HG03558 (cell line): ENCODE results near the gene KCNJ10.

ENCODE experiments used
- ATAC-seq: cut with Tn5 transposase; IDR thresholded peaks from one replicate; pipeline ENCODE4 v1.9.1; 2021; ENCODE audit warnings: moderate number of reproducible peaks; ENCODE audit not compliant: unreplicated experiment; ENCODE audit errors: extremely low read depth

Gene KCNJ10

DNA sequence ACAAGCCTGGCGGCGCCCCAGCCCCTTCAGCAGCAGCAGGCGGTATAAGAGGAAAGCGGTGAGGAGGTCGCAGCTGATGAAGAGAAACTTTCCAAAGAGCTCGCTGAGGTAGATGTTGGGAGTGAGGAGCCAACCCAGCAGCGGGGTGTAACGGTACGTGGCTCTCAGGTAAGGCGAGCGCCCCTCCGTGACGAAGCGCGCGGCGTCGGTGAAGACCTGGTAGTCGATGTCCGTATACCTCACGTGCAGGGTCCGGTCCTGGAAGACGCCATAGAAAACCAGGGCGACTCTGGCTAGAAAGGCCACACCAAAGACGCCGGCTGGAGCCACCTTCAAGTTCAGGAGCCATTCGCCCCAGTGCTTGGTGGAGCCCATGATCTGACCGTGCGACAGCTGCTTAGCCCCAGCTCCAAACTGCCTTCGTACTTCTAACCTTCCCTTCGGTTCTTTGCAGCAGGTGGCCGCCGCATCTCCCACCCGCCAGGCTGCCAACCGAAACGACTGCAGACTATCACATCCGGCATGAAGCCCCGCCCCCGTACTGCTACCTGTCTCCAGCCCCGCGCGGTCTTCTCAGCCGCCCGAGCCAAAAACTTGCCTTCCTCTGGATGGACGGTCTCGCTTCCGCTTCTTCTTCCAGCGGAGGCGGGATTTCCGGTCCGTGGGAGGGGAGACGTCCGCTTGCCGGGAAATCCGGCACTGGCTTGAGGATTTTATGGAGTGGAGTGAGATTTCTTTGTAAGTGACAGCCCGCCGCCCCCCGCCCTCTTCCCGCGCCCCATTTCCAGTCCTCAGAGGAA, 38.4 kb downstream of the KCNJ10 start, which contains the start of gene PIGM:
Gene PIGM, minus strand, starts transcription at position 626 of the 800 bp plus-strand sequence. Its CDS starts 251 bp downstream, at position 375.
- peak; percentile 78 for ATAC-seq

DNA sequence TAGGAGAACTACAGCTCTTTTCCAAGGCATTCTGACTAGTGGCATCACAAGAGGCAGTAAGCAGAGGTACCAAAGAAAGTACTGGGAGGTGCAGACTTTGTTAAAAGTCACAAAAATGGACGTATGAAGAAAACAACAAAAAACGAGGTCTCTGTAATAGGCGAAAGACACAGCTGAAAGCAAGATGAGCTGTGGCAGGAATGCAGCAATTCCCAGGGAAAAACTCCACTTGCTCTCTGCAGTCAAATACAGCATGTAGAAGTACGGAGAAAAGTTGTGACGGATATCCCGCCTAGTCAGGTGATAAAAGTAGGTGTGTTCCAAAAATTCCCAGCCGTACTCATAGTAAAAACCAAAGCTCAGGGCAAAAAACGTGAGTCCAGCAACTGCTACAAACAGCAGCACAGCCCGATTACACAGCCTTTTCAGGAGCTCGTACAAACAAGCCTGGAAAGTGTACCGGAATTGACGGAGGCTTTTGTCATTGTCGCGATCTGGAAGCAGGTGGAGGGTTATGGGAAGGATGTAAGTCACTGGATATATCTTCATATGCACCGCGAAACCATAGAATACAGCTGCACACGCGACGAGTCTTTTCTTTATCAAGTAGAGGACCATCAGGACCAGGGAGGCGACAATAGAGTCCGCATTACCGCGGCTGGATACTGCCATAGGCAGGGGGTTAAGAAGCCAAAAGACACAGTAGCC, 39.1 kb downstream of the KCNJ10 start:
- ATAC-seq, result no peak

DNA sequence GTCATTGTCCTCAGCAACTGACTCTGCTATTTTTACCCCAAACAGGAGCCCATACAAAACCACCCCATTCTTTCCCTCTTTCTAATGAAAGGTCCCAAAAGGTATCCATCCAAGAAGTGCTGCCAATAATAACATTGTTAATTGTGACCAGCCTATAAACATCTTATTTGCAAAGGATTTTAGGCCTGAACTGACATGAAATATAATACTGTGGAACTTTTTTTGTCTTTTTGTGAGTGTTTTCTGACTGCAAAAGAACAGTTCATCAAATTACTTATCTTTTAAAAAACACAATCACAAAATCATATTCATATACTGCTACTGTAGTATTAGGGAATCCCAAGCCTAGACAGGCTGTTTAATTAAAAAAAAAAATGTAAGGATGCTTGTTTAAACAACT, 41.5 kb downstream of the KCNJ10 start:
- ATAC-seq, result no peak

DNA sequence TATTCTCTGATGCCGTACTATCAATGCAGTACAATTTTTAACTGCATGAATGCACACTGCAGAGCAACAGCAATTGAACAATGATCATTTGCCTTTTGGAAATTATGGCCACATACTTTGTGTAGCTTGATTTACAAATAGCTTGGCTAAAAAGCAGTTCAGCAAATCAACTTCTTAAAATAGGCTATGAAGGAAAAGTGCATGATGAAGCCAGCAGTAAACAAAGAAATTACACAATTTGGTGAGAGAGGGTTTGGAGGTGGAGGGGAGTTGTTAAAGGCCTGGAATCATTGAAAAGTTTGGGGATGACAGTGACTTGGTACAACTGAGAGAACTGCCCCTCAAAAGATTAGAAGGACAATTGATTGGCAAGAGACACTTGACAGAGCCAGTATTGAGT, 44.6 kb downstream of the KCNJ10 start:
- ATAC-seq, result no peak

DNA sequence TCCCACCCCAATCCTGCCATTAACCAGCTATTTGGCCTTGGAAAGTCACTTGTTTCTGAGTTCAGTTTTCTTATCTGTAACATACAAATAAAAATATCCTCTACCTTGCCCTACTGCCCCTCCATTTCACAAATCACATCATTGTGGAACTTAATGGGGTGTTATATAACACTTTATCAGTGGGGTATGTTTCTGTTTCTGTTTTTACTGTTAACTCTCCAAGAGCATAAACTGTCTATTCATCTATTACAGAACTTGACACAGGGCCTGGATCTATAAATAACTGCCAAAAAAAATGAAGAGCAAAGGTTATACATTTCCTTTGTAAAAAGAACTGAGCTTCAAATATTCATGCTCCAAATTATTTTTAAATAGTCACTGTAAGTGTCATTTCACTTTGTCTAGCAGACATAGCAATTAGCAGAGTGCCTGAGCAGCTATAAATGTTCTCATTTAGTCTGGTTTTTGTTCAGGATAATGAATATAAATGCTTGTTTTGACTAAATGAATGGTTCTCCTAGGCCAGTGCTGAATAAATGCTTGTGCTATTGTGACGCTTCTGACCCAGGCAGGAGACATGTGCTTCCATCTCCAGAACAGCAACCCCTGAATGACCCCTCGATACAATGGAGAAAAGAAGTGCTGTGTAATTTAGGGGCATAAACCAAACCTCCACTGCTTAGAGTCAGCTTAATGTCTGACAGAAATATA, 45.6 kb downstream of the KCNJ10 start:
- no peak for ATAC-seq

DNA sequence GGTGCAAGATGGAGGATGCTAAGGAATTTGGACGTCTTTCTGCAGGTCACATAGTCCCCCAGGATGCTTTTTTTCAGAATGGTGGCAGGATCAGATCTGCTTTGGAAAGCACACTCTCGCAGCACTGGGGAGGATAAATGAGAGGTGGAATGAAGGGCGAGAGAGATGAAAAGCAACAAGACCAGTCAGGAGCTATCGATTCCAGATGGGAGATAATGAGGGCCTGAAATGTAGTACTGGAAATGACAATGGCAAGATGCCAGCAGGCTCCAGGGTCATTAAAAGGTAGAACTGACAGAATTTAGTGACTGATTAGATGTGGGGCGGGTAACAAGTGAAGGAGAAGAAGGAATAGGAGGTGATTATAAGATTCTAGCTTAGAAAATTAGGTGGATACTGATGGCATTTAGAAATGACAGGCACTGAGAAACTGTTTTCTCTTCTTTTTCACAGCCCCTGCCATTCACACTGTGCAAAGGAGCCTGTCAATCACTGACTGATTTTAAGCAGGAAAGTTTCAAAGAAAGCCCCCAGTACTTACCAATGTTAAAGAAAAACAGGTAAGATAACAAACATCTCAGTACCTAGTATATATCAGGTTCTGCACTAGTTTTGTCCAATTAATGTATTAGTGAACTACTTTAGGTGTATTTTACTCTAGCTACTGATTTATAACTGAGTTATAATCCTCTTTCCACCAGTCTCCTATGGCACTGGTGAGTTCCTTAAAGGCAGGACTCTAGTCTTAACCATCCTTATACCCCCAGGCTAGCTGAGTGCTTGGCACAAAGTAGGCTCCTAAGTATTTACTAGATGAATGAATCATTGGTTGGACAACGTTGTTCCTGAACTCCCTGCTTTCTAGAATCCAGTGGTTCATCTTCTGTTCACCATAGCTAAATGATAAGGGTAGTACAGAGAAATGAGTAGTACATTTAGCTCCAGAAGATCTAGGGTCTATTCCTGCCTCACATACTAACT, 47.3 kb downstream of the KCNJ10 start:
- ATAC-seq, result no peak

DNA sequence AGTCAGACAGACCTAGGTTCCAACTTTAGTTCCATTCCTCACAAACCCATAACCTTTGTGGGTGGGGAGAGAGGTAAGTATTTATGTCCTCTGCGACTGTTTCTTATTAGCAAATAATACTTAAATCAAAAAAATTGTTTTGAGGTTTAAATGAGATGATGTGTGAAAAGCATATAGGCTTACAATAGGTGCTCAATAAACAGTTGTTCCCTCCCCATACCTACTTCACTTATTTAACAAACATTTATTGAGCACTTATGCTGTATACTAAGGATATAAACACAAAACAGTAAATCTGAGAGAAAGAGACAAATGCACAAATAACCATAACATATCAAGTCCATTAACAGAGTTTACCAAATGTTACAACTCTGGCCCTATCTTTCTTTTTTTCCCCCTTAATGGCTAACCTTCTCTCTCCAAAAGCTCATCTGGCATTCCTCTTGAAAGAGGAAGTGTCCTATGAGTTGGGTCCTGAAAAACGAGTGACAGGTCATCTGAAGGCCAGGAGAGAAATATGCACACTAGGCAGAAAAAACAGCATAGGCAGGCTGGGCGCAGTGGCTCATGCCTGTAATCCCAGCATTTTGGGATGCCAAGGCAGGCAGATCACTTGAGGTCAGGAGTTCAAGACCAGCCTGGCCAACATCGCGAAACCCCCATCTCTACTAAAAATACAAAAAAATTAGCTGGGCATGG, 48.4 kb downstream of the KCNJ10 start:
- no peak for ATAC-seq

DNA sequence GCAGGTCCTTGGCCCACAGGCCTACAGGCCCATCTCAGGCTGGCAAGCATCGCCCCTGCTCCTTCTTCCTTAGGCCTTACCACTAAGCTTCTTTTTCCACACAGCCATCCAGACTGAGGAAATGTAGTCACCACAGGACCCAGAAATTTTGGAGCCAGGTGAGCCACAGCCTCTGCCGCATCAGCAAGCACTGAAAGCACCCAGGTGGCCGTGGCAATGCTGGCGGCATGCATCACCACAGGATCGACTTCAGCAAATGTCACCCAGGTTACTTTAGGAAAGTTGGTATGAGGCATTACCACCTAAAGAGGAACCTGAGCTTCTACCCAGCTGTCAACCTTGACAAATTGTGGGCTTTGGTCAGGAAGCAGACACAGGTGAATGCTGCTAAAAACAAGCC, 49.8 kb downstream of the KCNJ10 start:
- no peak for ATAC-seq

DNA sequence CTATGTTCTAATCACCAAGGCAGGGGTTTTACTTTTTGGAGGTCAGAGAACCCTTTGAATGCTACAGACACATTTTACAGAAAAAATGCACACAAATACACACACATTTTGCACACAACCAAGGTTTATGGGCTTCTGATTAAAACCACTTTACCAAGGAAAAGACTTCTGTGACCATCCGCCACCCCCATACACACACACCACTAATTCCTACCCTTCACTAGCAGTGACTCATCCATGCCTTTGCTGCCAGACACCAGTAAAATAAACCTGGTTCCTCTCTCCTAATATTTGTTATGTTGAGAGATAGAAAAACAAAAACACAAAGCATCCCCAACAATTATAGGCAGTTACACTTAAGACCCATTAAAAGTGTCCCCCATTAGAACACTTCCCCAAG, 51.1 kb downstream of the KCNJ10 start:
- no peak for ATAC-seq

DNA sequence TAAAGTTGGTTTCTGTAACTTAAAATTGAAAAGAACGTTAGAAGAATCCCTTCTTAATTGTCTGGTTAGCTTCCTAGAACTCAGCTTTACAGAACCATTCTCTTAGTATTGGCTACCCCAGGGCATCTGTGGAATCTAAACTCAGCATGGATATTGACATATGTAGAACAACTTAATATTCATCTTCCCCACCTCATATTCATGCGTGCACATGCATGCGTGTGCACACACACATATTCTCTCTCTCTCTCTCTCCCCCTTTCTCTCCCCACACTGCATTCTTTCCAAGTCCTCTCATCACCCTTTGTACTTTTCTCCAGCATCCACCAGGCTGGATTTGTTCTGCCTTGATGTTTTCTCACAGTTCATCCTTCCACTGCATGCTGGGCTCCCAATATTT, 51.6 kb downstream of the KCNJ10 start:
- ATAC-seq, result no peak

DNA sequence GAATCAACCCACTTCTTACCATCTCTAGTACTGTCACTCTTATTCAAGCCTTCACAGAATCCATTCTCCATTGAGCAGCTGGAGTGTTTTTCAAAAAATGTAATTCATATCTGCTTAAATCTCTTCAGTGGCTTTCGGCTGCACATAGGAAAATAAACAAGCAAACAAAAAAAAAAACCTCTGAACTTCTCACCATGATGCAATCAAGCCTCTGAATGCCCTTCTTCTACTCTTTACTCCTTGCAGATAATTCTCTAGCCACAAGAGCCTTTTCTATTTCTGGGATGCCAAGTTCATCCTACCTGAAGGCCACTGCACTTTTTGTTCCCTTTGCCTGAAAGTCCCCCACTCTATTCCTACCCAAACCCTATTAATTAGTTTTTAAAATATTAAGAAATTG, 52.4 kb downstream of the KCNJ10 start:
- ATAC-seq, result no peak

DNA sequence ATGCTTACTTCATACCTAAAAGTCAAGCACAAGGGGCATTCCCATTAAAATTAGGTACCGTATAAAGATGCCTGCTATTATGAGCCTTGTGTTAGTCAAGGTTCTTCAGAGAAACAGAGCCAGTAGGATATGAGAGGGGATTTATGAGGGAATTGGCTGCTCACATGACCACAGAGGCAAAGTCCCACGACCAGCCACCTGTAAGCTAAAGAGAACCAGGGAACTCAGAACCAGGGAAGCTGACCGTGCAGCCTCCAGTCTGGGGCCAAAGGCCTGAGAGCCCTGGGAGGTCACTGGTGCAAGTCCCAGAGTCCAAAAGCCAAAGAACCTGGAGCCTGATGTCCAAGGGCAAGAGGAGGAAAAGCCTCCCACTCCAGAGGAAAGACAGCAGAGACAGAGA, 58.2 kb downstream of the KCNJ10 start:
- no peak for ATAC-seq

DNA sequence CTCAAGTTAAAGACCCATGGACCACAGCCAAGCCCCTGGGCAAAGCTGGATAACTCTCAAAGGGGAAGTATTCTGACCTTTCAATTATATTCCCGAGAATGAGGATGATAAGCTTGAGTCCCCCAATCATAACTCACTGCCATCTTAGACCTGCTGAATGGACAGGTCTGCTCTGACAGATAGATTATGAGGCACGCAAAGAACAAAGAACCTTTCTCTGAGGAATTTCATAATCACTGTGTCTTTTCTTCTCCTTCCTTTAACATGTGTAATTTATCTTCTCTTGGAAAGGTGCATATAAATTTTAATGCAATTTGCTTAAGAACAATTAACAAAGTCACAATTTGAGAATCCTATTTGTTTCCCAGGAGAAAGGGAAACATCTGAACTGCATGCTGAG, 60.2 kb downstream of the KCNJ10 start:
- no peak for ATAC-seq

DNA sequence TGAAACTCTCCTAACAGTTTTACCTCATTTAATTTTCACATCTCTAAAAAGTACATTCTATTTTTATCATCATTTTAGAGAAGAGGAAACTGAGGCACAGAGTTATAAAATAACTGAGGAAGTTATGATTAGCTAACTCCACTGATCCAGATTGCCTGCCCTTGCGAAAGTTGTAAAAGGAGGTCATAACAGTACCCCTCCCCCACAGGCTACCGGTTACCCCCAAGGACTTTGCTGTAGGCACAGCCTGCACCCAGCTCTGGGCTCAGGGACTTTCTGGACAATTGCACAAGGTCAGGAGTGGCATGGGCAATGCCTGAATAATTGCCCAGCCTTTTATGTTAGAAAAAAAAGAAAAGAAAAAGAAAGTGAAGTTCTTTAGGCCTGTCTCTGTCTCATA, 60.9 kb downstream of the KCNJ10 start:
- no peak for ATAC-seq

DNA sequence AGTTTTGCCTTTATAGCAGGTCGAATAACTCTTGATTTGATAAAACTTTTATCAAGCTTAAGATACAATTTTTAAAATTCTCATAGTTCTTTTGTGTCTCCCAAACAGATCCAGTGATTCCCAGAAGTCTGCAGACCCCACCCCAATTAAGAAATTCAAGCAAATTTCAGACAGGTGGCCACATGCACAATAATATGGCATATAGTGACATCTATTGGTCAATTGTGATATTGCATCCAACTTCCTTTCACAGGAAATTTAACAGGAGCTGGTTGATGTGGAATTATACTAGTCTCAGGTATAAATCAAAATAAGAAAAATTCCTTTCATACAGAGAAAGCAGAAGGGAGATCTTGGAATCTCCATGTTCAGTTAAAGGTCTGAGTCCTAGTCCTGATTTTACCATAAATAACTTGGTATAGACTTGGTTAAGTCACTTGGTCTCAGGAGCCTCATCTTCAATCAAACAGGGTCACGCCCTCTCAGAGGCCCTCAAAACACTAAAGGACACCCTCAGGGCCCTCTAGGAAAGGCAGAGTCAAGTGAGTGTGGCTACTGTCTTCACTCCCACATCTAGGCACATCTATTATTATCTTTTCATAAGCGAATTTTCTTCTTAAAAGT, 62.3 kb downstream of the KCNJ10 start:
- ATAC-seq, result no peak

DNA sequence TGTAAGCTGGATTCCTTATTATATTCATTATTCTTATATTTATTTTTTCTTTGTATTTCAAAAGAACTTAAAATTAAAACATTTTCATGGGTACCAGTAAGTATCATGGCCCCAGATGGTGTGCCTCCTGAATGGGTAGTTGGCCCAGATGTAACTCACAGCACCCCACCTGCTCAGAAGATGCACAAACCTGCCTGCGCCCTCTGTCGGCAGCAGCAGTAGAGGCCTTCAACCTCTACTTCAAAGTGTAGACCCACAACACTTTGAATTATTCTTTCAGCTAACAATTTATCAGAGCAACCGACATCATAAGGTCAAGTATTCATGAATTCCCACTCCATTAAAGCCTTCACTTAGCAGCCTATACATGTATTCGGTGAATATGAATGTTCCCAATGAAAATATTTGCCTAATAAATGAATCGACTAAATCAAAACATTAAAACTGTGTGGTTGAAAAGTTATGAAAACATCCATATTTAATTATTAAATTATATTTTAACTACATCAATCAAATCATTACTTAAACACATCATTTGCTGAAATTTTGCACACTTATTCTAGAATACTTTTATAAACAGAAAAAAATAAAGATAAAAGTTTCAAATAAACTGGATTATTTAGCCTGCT, 63.5 kb downstream of the KCNJ10 start:
- ATAC-seq, result no peak

DNA sequence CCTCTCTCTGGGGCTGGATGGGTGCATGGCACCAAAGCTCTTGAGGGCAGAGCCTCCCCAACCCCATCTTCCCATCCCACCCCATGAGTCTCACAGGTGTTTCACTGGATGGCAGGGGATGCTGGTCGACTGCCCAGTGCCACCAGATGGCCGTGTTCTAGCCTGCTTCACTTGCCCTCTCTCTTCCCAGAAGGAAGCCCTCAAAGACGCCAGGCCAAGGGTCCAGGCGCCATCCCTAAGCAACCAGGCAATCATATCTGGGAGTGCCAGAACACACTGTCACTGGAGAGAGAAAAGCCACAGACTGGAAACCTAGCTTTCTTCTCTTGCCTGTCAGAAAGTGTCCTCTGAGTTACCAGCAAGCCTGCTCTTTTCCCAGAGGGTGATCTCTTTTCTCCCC, 64.9 kb downstream of the KCNJ10 start:
- ATAC-seq, result no peak

DNA sequence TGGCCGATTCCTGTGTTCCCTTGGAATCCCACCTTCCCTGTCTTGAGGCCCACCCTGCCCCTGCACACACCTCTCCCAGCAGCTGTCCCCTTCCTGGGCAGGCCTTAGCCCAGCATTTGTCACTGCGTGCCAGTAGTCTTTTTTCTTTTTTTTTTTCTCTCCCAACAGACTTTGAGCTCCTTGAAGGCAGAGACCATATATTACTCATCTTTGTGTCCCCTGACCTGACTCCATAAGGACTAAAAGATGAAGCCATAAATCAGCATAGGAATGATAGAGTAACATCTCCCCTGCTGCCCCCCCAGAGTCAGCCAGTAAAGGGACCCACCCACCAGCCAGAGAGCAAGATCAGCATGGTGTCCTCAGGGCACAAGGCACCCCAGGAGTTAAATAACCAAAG, 65.5 kb downstream of the KCNJ10 start:
- no peak for ATAC-seq

DNA sequence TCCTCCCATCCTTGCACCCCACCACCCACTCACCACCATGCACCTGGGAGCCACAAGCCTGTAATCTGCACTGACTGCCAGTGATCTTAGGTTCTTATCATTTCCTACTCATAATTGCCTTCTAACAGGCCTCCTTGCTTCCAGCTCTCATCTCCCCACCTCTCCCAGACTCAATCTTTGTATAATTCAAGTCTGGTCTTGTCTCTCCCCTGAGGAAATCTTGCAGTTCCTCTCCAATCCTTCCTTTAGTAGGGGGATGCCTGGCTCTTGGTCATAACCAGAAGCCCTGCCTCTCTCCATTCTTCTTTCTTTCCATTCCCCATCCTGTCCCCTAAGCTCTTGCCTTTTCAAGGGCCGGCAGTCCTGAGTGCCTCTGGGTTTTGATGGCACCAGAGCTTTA, 66.0 kb downstream of the KCNJ10 start:
- ATAC-seq, result no peak
